GM23338 (cell line): ENCODE results near the gene HIF3A. TPM values are rescaled to one million over a fixed set of nuclear protein-coding genes. Genes with fewer than 3 reads are reported as not detected.

ENCODE experiments used
- ATAC-seq: fragments of 200-7000 bp; cut with Tn5 transposase; 3 replicates; pipeline ENCODE4 v1.9.1; 2020
- DNase-seq: peaks from one replicate; pipeline ENCODE4 v3.0.0-alpha.2; 2015; ENCODE audit warnings: low spot score
- H2AFZ ChIP-seq: fragments of 200-600 bp; sonication (generic); 2 replicates; pipeline ENCODE4 v1.8.0; 2016; ENCODE audit warnings: antibody characterized with exemption, mild to moderate bottlenecking, moderate library complexity
- H3F3A ChIP-seq: fragments of 200-600 bp; sonication (generic); replicated peaks from 2 replicates; pipeline ENCODE4 v1.8.0; 2017; ENCODE audit warnings: antibody characterized with exemption, mixed run types, low read depth
- H3K27ac ChIP-seq: fragments of 200-600 bp; sonication (generic); 2 replicates; pipeline ENCODE4 v1.6.1; 2016; ENCODE audit warnings: low read depth
- H3K27me3 ChIP-seq: fragments of 200-600 bp; sonication (generic); 2 replicates; pipeline ENCODE4 v1.8.0; 2016; ENCODE audit warnings: mild to moderate bottlenecking, mixed run types, moderate library complexity; ENCODE audit not compliant: insufficient read depth
- H3K36me3 ChIP-seq: fragments of 200-600 bp; sonication (generic); 2 replicates; pipeline ENCODE4 v1.8.0; 2016; ENCODE audit warnings: mild to moderate bottlenecking; ENCODE audit not compliant: insufficient read depth
- H3K4me1 ChIP-seq: fragments of 200-600 bp; sonication (generic); 2 replicates; pipeline ENCODE4 v1.8.0; 2016; ENCODE audit warnings: mild to moderate bottlenecking, moderate library complexity; ENCODE audit not compliant: insufficient read depth
- H3K4me2 ChIP-seq: fragments of 200-600 bp; sonication (generic); 2 replicates; pipeline ENCODE4 v1.7.1; 2017; ENCODE audit warnings: mixed run types
- H3K4me3 ChIP-seq: fragments of 200-600 bp; sonication (generic); 2 replicates; pipeline ENCODE4 v1.6.1; 2016; ENCODE audit warnings: mixed run types
- H3K79me2 ChIP-seq: fragments of 200-600 bp; sonication (generic); replicated peaks from 2 replicates; pipeline ENCODE4 v1.8.0; 2017; ENCODE audit warnings: mild to moderate bottlenecking; ENCODE audit not compliant: insufficient read depth
- H3K9me2 ChIP-seq: fragments of 200-600 bp; sonication (generic); 2 replicates; pipeline ENCODE4 v1.8.0; 2017; ENCODE audit not compliant: insufficient read depth
- H4K20me1 ChIP-seq: fragments of 200-600 bp; sonication (generic); replicated peaks from 2 replicates; pipeline ENCODE4 v1.8.0; 2017; ENCODE audit warnings: mild to moderate bottlenecking; ENCODE audit not compliant: insufficient read depth
- H3K27ac Mint-ChIP-seq: 2 replicates; pipeline ENCODE4 v1.8.0; 2020; ENCODE audit warnings: inconsistent platforms, mild to moderate bottlenecking, moderate library complexity, mixed read lengths
- H3K27me3 Mint-ChIP-seq: 3 replicates; pipeline ENCODE4 v1.8.0; 2022; ENCODE audit warnings: low read depth, mild to moderate bottlenecking, moderate library complexity, mixed read lengths, inconsistent platforms; ENCODE audit not compliant: insufficient read depth, poor library complexity
- H3K36me3 Mint-ChIP-seq: 3 replicates; pipeline ENCODE4 v1.8.0; 2021; ENCODE audit warnings: low read depth, mild to moderate bottlenecking, inconsistent platforms, moderate library complexity, mixed read lengths
- H3K4me1 Mint-ChIP-seq: 3 replicates; pipeline ENCODE4 v1.8.0; 2020; ENCODE audit warnings: mild to moderate bottlenecking, inconsistent platforms, mixed read lengths
- H3K4me3 Mint-ChIP-seq: 3 replicates; pipeline ENCODE4 v1.8.0; 2021; ENCODE audit warnings: moderate library complexity, mild to moderate bottlenecking, inconsistent platforms, mixed read lengths
- H3K9me3 Mint-ChIP-seq: 3 replicates; pipeline ENCODE4 v1.8.0; 2020; ENCODE audit warnings: moderate library complexity, mild to moderate bottlenecking, inconsistent platforms, mixed read lengths
- ETS1 ChIP-seq: IDR thresholded peaks from 2 replicates; pipeline ENCODE4 v1.6.1; 2016; ENCODE audit warnings: antibody characterized with exemption
- EZH2 ChIP-seq: fragments of 200-600 bp; sonication (generic); IDR thresholded peaks from one replicate; pipeline ENCODE4 v1.8.0; 2017; ENCODE audit warnings: antibody characterized with exemption, mild to moderate bottlenecking, low read depth; ENCODE audit not compliant: unreplicated experiment
- EZH2phosphoT487 ChIP-seq: fragments of 200-600 bp; sonication (generic); IDR thresholded peaks from one replicate; pipeline ENCODE4 v1.8.1; 2018; ENCODE audit warnings: antibody characterized with exemption; ENCODE audit not compliant: unreplicated experiment
- JUNB ChIP-seq: IDR thresholded peaks from one replicate; pipeline ENCODE4 v1.6.1; 2016; ENCODE audit warnings: antibody characterized with exemption; ENCODE audit not compliant: unreplicated experiment
- NANOG ChIP-seq: IDR thresholded peaks from 2 replicates; pipeline ENCODE4 v1.6.1; 2016; ENCODE audit warnings: antibody characterized with exemption, borderline replicate concordance
- POLR2AphosphoS5 ChIP-seq: IDR thresholded peaks from 2 replicates; pipeline ENCODE4 v1.6.1; 2016; ENCODE audit warnings: antibody characterized with exemption, low read depth
- REST ChIP-seq: IDR thresholded peaks from one replicate; pipeline ENCODE4 v1.6.1; 2018; ENCODE audit warnings: antibody characterized with exemption; ENCODE audit not compliant: unreplicated experiment
- STAT1 ChIP-seq: IDR thresholded peaks from one replicate; pipeline ENCODE4 v1.6.1; 2016; ENCODE audit warnings: antibody characterized with exemption; ENCODE audit not compliant: unreplicated experiment
- ZNF114 ChIP-seq: fragments of 250-450 bp; sonication (Bioruptor Pico); IDR thresholded peaks from 2 replicates; pipeline ENCODE4 v1.5.0; 2020; ENCODE audit warnings: mild to moderate bottlenecking, moderate library complexity
- ZNF331 ChIP-seq: fragments of 250-450 bp; sonication (Bioruptor Pico); IDR thresholded peaks from 2 replicates; pipeline ENCODE4 v1.5.0; 2020; ENCODE audit warnings: low read depth, mild to moderate bottlenecking, moderate library complexity
- ZNF462 ChIP-seq: fragments of 250-450 bp; sonication (Bioruptor Pico); IDR thresholded peaks from 2 replicates; pipeline ENCODE4 v1.5.0; 2020; ENCODE audit warnings: mild to moderate bottlenecking, moderate library complexity
- polyA plus RNA-seq: library from polyadenylated mRNA; unstranded; fragments of >200 nt; fragmentation: Nextera tagmentation; extraction: Ambion mirVana; gene quantifications from 2 replicates; pipeline ENCODE4 v1.2.1, GENCODE V29; 2016
- total RNA-seq: library from RNA; depleted of rRNA; stranded (reverse); fragments of >200 nt; shearing (Covaris generic); gene quantifications from 2 replicates; pipeline ENCODE4 v1.2.3, GENCODE V29; 2014

HIF3A gene
- total and polyA plus RNA-seq, 2 experiments from 2014 or later: 20.4 to 70.5 TPM

GRCh38 chr19:46306501-46306900 lies 9.7 kb downstream of the HIF3A start (continued):
- TF ChIP-seq REST (no peak), EZH2phosphoT487 (no peak), POLR2AphosphoS5 (no peak), ZNF331 (CRISPR knock-in tag) (no peak), ZNF114 (CRISPR knock-in tag) (no peak), JUNB (no peak), STAT1 (no peak), EZH2 (no peak)

- H3K27ac ChIP-seq: no peak overlapping the region
- Mint-ChIP-seq H3K4me3 (no peak overlapping the region), H3K9me3 (peaks cover 20% of the 10 kb centered on the region), H3K27me3 (peaks cover 3% of the 10 kb centered on the region), H3K4me1 (peaks cover 8% of the 10 kb centered on the region), H3K36me3 (peaks cover 75% of the 10 kb centered on the region), H3K27ac (no peak overlapping the region)
- H3K36me3 ChIP-seq: peaks cover 16% of the 10 kb centered on the region; the same call in 1 of the 2 replicates
- no peak overlapping the region for H3K4me3 ChIP-seq
- H3K4me1 ChIP-seq: peaks cover 5% of the 10 kb centered on the region
- no peaks in the 10 kb centered on the region for H3K27me3 ChIP-seq
- peaks cover 5% of the 10 kb centered on the region for H4K20me1 ChIP-seq
- H3K4me2 ChIP-seq: no peak overlapping the region
- H2AFZ ChIP-seq: no peak overlapping the region
- H3K79me2 ChIP-seq: no peaks in the 10 kb centered on the region; the same call in 1 of the 2 replicates
- ATAC-seq (no peak), DNase-seq (no peak)
- H3K9me2 ChIP-seq: no peaks in the 10 kb centered on the region
- H3F3A ChIP-seq: no peaks in the 10 kb centered on the region
- no peak for TF ChIP-seq EZH2
- TF ChIP-seq ETS1: no peak
- no peak for TF ChIP-seq EZH2phosphoT487
- TF ChIP-seq STAT1: no peak
- TF ChIP-seq REST: no peak
- TF ChIP-seq ZNF462 (CRISPR knock-in tag): no peak
- TF ChIP-seq JUNB: no peak
- no peak for TF ChIP-seq NANOG
These were observed 11.7 kb downstream of the HIF3A start for GRCh38 chr19:46308510-46308909.
